Muscle of back (tissue), 13 donors: ENCODE data around the gene SNF8. TPM values are rescaled to one million over a fixed set of nuclear protein-coding genes. Genes with fewer than 3 reads are reported as not detected.
A peak's percentile ranks its signal among the peaks of the same experiment; 100 is the strongest.

Source experiments
- DNase-seq, 3 donors: peaks; one replicate each; pipeline versions ENCODE4 v3.0.0 to v3.0.0-alpha.2; 2013
- long read RNA-seq, 9 donors: transcript quantifications; one replicate each; lab custom pipeline, GENCODE V29; 2026
- polyA plus RNA-seq, 10 donors: library from polyadenylated mRNA; unstranded; fragments of 120-200 nt; gene quantifications; one replicate each; pipeline ENCODE4 v1.2.1, GENCODE V29; 2013; ENCODE audit not compliant: insufficient read length in 10 of 10

The SNF8 gene, protein sequence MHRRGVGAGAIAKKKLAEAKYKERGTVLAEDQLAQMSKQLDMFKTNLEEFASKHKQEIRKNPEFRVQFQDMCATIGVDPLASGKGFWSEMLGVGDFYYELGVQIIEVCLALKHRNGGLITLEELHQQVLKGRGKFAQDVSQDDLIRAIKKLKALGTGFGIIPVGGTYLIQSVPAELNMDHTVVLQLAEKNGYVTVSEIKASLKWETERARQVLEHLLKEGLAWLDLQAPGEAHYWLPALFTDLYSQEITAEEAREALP
- polyA plus RNA-seq, result 10 to 100 TPM; 59.5 to 78.6 (median 65.4) TPM
- long read RNA-seq, donor 1, transcript SNF8-202 (8 exons, 2,319 nt), result major isoform, 27 of 44 reads
- long read RNA-seq, donor 1, partial matches to known transcripts, result 11 of 44 reads
- long read RNA-seq, donor 1, other reads (novel, unspliced or antisense), result 0 of 44 reads
- long read RNA-seq, donor 2, transcript SNF8-202 (8 exons, 2,319 nt), result major isoform, 22 of 31 reads
- long read RNA-seq, donor 2, partial matches to known transcripts, result 8 of 31 reads
- long read RNA-seq, donor 2, other reads (novel, unspliced or antisense), result 0 of 31 reads
- long read RNA-seq, donor 3, result 0 reads
- long read RNA-seq, donor 4, transcript SNF8-202 (8 exons, 2,319 nt), result major isoform, 23 of 46 reads
- long read RNA-seq, donor 4, partial matches to known transcripts, result 15 of 46 reads
- long read RNA-seq, donor 4, other reads (novel, unspliced or antisense), result 0 of 46 reads
- long read RNA-seq, donor 5, transcript SNF8-202 (8 exons, 2,319 nt), result major isoform, 46 of 61 reads
- long read RNA-seq, donor 5, partial matches to known transcripts, result 0 of 61 reads
- long read RNA-seq, donor 5, other reads (novel, unspliced or antisense), result 0 of 61 reads
- long read RNA-seq, donor 6, transcript SNF8-202 (8 exons, 2,319 nt), result major isoform, 27 of 43 reads
- long read RNA-seq, donor 6, partial matches to known transcripts, result 10 of 43 reads
- long read RNA-seq, donor 6, other reads (novel, unspliced or antisense), result 0 of 43 reads
- long read RNA-seq, donor 7, transcript SNF8-202 (8 exons, 2,319 nt), result major isoform, 17 of 48 reads
- long read RNA-seq, donor 7, partial matches to known transcripts, result 21 of 48 reads
- long read RNA-seq, donor 7, other reads (novel, unspliced or antisense), result 0 of 48 reads
- long read RNA-seq, donor 8, transcript SNF8-202 (8 exons, 2,319 nt), result major isoform, 19 of 30 reads
- long read RNA-seq, donor 8, partial matches to known transcripts, result 8 of 30 reads
- long read RNA-seq, donor 8, other reads (novel, unspliced or antisense), result 0 of 30 reads
- long read RNA-seq, donor 9, transcript SNF8-202 (8 exons, 2,319 nt), result major isoform, 5 of 5 reads
- long read RNA-seq, donor 9, partial matches to known transcripts, result 0 of 5 reads
- long read RNA-seq, donor 9, other reads (novel, unspliced or antisense), result 0 of 5 reads

- peak; percentile 91 to 97 (median 93) for DNase-seq
Observed at GRCh38 chr17:48944515-48945260, at the start of gene SNF8. Gene SNF8 (minus strand): TSS chr17:48944842. CDS start chr17:48944734, 108 bp downstream.

DNA sequence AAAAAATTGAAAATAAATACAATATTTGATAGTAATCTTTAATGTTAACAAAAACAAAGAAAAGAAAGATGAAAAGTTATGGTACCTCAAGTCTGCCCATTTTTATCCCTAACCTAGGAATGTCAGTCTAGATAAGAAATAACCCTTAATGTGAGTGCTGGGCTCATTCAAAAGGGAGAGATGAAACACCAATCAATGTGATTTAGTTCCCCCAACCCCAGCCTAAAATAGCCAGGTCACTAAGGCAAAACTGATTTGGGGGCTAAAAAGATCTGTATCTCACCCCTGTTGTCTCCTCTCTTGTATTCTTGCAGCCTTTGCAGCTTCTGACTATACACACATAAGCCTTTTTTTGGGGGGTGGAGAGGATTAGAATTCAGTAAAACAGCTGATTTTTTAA lies 49.3 kb upstream of the SNF8 start:
- DNase-seq, result peak in 1 of 3 donors; percentile 68

GRCh38 chr17:48993305-48993704 lies 48.7 kb upstream of the SNF8 start:
- DNase-seq, result no peak

DNA sequence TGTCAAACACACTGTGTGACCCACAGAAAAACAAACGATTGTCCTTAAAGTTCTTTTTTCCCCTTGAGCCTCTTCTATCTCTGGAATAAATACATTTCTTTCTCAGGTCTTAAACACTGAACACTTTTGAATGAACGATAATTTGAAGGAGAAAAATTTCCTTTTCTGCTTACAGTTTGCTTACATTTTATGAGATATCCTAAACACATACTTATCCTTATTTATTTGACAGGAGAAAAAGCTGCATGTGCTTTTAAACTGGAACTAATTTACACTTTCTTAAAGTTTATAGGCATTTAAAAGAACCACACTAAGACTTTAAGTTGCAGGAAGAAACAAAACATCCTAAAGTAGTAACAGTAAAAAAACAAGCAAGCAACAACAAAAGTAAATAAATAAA lies 47.8 kb upstream of the SNF8 start:
- peak in 1 of 3 donors; percentile 71 for DNase-seq

GRCh38 chr17:48990882-48991357 lies 46.3 kb upstream of the SNF8 start:
- DNase-seq, result no peak

- no peak for DNase-seq
Observed at GRCh38 chr17:48989100-48989499, 44.5 kb upstream of the SNF8 start.

DNA sequence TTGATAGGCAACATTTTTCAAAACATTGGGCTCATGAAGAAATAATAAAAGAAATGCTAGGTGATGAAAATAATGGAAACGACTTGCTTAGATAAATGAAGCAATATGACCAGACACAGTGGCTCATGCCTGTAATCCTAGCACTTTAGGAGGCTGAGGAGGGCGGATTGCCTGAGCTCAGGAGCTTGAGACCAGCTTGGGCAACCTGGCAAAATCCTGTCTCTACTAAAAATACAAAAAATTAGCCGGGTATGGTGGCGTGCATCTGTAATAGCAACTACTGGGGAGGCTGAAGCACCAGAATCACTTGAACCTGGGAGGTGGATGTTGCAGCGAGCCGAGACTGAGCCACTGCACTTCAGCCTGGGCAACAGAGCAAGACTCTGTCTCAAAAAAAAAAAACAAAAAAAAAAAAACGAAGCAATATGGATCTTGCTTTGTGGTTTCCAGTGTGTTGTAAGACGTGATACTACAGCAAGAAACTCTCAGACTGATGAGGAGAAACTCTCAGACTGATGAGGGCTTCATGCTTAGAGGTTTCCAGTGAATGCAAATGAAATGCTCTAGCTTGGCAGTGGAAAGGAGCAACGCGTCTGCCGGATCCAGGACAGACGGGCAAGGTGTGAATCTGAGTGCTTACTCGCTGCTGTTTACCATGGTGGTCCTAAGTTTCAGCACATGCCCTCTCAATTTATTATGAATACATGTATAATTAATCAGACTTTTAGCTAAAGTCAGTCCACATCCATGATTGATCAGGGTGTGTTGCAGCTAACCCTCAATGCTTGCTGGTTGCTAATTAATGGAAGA lies 41.0 kb upstream of the SNF8 start:
- no peak for DNase-seq

- DNase-seq, result no peak
Observed at GRCh38 chr17:48981927-48982539, 37.4 kb upstream of the SNF8 start.

GRCh38 chr17:48973806-48974205 lies 29.2 kb upstream of the SNF8 start:
- no peak for DNase-seq

DNA sequence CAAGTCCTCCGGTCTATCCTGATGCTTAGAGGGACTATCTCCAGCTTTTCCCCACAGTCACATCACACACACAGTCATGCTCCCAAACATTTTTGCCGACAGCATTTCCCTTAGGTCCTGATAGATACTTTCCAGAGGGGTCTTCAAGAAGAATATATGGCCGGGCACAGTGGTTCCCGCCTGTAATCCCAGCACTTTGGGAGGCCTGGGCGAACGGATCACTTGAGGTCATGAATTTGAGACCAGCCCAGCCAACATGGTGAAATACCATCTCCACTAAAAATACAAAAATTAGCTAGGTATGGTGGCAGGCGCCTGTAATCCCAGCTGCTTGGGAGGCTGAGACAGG lies 28.1 kb upstream of the SNF8 start:
- no peak for DNase-seq

DNA sequence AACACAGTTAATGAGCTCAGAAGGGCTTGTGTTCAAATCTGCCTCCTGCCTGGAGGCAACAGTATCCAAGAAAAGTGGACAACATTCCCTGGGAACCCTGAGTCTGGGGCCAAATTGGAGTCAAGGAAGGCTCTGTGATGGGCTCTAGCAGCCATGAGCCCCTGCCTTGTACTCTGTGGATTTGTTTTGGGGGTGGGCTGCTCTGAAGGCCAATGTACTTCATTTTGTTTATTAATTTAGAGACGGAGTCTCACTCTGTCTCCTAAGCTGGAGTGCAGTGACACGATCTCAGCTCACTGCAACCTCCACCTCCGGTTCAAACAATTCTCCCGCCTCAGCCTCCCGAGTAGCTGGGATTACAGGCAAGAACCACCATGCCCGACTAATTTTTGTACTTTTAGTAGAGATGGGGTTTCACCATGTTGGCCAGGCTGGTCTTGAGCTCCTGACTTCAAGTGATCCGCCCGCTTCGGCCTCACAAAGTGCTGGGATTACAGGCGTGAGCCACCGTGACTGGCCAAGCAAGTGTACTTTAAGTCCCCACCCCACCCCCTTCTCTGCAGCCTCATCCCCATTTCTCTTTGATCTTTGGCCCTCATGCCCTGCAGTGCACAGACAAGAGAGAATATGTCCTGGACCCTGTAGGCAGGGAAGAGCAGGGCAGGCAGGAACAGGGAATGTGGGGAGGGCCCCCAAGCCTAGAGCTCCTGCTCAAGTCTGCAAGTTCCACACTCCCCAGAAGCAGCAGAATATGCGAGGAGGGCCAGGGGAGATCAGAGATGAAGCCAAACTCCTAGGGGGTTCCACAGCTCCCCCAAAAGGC lies 26.4 kb upstream of the SNF8 start:
- DNase-seq, result no peak

DNA sequence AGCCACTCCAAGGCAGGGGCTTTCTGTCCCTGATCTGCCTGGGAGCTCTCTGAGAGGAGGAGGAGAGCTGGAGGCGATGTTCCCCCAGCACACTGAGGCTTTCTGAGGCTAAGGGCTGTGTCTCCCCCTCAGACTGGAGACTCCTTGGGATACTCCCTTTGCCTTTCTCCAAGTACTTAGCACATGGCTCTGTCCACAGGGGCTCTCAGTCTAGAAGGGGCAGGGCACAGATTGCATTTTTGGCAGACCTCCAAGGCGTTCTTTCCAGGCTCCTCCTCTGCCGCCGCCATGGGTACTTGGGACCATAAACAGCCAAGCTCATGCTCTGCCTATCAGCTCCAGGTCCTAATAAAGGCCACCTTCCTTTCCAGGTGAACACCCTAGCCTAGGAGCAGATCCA lies 25.6 kb upstream of the SNF8 start:
- no peak for DNase-seq

- DNase-seq, result no peak
Observed at GRCh38 chr17:48961516-48962233, 17.0 kb upstream of the SNF8 start.

DNA sequence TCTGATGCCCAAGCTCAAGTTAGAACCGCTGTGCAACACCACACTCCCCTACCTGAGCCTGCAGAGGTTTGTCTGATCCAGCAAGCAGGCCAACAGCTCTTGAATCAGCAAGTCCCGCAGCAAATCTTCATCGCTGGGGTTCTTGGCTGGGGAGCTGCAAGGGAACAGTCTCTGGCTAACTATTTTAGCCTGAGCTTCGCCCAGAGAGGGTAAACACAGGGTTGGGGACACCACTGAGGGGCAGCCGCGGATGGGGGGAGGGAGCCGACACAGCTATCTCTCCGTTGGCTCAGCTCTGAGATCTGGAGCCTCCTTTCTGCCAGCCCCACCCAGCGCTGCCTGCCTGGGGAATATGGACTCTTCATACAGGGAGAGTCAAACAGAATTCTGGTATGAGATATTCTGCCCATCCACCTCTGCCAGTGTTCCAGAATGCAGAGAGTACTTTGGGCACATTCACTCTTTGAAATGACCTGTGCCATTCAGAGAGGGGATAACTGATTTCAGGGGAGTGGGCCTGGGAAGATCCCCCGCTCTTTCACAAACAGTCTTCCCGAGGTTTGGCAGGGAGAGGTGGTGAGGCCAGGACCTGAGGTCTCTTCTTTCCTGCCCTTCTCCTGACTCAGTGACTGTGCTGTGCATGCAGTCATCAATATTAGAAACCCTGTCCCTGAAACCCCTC lies 16.3 kb upstream of the SNF8 start:
- DNase-seq, result no peak

- DNase-seq, result no peak
Observed at GRCh38 chr17:48954300-48954755, 9.7 kb upstream of the SNF8 start.

DNA sequence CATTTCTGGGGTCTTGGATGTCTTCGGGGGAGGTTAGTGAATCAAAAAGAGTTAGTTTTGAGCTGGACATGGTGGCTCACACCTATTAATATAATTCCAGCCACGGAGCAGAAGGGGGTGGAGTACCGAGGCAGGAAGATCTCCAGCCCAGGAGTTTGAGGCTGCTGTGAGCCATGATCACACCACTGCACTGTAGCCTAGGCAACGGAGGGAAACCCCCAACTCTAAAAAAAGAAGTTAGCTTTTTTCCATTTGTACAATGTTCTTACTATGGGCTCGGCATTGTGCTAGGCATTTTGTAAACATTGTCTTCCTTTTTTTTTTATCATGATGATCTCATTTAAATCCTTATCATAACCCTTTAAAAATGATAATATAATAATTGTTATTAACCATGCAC lies 8.3 kb upstream of the SNF8 start:
- no peak for DNase-seq

DNA sequence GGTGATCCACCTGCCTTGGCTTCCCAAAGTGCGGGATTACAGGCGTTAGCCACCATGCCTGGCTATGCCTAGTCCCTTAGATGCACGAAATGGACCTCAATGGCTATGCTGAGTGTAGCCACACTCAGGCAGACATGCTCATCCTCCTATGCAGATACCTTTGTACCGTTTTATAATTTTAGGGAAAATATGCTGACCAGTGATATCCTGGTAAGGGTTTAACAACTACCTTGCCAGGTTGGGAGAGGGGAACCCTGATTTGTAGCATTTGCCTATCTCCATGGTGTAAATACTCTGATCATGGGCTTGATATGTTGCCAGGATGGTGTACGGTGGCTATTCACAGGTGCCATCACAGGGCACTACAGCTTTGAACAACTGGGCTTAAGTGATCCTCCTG lies 6.9 kb upstream of the SNF8 start:
- no peak for DNase-seq
